IPS-NIHi7 (cell line): Measurements from ENCODE around the gene UXT.
"Not testable (repeated sequence)": the region's sequence is repeated elsewhere in the genome, so short reads cannot be mapped to it uniquely, and the experiment has no call there.

Experiments
- DNase-seq: peaks from one replicate; pipeline ENCODE4 v3.0.0; 2012; ENCODE audit warnings: mixed read lengths; ENCODE audit errors: extremely low spot score

UXT gene, protein sequence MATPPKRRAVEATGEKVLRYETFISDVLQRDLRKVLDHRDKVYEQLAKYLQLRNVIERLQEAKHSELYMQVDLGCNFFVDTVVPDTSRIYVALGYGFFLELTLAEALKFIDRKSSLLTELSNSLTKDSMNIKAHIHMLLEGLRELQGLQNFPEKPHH

DNA sequence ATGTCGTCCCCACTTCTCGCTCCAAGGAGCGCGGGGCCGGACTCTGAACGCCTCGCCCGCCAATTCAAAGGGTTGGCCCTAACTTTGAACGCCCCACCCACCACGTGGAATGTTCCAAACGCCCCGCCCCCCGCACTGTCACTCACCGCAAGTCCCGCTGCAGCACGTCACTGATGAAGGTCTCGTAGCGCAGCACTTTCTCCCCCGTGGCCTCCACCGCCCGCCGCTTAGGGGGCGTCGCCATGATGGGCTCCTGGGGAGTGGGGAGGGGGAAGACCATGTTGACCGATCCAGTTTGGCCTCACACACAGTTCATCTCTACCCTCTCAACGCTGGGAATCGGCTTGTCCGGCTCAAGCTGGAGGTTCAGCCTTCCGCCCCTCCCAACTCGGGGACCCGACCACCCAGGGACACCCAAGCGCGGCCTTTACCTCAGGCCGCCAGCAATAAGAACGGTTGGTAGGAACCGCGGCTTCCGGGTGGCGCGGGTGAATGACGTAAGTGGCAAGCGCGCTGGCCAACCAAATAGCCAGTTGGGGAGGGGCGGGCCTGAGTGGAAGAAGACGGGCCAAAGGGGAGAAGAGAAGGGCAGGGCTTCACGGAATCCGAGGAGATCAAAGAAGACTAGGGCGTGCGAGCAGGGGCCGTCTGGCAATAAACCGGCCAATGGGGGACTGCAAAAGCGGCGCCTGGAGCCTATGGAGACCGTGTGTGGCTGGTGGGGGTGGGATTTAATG lies at the start of gene UXT:
TSS of gene UXT (minus strand) at position 497 of the 737 bp plus-strand sequence. CDS start at position 244, 253 bp downstream.
- peak; percentile 85 for DNase-seq

DNA sequence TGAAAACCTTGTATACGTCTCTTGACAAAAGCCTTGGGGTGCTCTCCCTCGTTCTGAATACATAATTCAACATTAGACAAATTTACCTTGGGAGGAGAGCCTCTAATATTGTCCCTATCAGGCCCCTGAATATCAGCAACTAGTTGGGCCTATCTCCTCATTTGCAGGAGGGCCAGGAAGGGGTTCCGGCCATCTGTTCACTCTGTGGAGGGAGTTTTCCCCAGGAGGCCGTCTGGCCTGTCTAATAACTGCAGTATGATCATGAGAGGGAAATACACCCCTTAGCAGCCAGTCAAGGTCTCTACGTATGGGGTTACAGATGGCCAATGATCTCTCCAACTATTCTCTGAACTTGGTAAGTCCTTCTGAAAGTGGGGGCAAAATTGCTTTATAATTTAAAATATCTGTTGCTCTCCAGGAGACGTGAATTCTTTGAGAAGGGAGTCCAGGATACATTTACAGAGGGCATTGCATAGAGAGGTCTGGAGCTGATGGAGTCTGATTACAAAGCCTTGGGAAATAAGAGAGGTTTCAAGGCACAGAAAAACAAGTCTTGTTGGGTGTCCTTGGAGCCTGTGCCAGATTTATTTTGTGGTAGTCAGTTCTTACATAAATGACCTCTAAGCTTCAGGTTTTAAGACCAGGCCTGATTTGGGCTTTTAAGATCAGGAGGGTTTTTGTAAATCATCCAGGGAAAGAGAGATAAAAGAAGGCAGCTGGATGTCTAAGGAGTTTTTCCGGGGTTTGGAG lies 48.2 kb upstream of the UXT start:
- DNase-seq, result no peak

DNA sequence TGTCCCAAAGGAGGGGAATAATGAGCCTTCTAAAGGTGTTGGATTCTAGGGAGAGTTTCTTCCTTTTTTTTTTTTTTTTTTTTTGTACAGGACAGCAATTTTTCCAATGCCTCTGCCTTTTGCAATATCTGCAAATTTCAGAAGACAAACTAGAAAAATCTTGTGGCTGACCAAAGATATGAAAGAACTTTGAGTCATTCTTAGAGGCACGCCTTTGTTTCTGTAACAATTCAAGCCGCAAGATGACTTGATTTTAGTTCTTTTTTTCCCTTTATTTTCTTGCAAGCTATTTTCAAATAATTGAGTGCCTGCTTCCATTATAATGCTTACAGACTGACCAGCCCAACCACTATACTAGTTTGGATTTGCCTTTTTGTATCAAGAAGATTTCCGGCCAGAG lies 47.6 kb upstream of the UXT start:
- no peak for DNase-seq

DNA sequence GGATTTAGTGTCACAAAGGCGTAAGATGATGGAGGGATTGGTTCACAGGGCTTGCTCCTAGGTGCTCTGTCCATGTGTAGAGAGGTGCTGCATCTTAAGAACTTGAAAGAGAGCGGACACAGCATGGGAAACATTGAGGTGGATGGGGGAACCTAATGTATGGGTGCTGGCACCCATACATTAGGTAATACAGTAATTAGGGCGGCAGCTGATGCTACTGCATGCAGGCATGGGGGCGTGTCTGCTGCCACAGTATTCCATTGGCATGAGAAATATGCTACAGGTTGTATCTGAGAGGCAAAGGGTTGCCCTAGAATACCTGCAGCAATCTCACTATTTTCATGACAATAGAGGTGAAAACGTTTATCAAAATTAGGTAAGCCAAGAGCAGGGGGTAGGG lies 45.8 kb upstream of the UXT start:
- no peak for DNase-seq

DNA sequence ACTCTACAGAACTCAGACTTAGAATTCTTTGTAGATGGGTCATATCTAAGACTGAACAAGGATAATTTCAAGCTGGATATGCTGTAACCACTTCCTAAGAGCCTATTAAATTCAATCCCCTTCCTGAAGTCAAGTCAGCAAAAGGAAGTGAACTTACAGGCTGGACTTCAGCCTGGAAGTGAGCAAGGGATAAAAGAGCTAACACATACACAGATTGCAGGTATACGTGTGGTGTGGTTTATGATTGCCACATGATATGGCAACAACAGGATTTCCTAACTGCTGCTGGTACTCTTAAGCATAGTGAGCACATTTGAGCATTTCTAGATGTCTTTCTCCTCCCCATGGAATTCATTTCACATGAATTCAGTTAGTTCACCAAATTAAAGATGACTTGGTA lies 38.2 kb upstream of the UXT start:
- no peak for DNase-seq

DNA sequence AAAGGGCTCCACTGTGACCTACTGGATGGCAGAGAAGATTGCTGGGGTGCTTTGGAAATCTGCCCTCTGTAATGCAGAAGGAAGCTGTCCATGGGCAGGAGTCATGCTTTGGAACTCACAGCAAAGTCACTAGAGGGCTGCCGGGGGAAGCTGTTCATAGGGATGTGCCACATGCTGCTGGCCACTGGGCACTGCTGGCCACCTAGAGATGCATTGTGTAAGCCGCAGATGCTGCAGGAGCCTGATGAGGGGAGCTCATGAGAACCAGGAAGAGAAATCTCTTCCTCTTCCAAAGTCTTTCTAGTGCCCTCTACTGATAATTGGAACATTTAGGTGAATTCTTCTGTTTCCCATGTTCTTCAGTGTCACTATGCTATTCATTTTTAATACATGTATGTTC lies 31.2 kb upstream of the UXT start:
- no peak for DNase-seq

DNA sequence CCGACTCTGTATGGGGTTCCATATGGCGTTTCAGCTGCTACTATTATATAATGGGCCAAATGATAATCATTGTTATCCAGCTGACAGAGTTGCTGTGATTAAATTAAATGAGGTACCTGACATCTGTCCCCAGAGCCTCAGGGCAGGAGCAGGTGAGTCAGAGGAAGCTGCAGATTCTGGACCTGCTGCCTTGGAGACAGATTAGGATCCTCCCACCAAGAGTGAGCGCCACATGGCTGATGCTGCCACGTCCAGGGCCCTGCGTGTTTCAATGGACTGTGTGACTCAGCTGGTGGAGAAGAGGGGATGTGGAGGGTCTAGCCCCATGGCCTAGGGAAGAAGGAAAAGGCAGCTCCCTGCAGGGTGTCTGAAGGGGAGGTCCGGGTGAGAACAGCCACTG lies 28.3 kb upstream of the UXT start:
- peak; percentile 15 for DNase-seq

DNA sequence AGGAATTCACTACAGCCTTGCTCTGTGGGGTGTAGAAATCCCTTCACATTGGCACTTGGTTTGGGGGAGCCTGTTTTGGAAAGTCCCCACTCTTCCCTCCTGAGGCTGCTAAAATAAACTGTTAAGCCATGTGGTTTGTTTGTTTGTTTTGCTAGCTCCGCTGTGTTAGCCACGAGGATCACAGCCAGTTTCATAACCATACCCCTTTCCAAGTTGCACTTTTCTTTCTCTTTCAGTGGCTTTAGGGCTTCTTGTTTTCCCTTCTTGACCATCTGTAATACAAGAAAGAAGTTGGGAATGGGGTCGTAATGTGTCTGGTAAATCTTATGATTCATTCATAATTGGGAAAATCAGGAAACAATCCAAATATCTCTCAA lies 24.8 kb upstream of the UXT start:
- no peak for DNase-seq

DNA sequence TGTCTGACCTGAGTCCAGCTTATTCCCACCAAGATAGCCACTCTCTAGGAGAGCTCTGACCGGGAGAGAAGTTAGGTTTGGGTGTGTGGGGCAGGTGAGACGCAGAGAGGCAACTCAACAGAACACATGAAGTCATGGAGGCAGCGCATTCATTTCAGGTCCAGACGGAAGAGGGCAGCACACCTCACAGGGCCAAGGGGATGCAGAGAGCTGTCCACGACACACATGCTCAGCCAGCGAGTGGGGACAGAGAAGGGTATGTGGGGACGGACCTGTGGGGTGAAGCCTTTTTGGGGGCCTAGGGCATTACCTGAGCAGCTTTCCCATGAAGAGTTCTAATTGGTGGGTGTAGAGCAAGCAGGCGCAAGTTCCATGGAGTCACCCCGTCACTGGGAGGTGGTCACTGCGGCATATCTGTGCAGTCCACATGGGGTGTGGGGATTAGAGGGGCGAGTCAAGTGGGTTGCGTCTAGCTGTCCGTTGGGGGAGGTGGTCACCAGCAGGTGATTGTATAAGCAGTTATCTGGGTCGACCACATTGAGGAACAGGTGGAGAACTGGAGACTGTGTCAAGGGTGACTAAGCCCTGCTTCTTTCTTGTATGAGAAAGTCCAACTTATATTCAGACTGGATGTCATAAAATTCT lies 24.3 kb upstream of the UXT start:
- no peak for DNase-seq

DNA sequence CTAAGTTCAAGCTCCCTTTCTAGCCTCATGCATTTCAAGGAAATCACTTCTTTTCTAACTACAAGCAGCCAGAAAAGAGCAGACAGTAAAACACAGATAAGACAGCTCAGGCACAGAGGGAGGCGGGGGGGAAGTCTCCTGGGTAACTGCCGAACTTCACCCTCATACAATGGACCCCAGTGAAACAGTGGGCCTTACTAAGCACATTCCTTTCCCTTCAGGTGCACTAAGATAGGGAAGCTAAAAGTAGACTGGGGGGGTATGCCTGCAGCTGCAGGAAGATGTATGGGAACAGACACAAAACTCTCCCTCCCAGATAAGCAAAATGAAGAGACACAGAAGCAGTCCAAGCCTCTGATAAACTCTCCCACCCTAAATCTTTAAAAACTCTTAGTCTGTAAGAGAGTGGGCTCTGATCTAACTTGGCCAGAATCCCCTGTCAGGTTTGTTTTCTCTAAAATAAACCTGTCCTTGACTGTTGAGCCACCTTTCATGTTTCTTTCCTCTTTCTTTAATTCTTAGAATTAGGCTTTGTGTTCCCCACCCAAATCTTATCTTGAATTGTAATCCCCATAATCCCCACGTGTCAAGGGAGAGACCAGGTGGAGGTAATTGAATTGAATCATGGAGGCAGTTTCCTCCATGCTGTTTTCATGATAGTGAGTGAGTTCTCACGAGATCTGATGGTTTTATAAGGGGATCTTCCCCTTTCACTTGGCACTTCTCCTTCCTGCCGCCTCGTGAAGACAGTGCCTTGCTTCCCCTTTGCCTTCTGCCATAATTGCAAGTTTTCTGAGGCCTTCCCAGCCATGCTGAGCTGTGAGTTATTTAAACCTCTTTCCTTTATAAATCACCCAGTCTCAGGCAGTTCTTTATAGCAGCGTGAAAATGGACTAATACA lies 17.2 kb upstream of the UXT start:
- DNase-seq, result not testable (repeated sequence)

DNA sequence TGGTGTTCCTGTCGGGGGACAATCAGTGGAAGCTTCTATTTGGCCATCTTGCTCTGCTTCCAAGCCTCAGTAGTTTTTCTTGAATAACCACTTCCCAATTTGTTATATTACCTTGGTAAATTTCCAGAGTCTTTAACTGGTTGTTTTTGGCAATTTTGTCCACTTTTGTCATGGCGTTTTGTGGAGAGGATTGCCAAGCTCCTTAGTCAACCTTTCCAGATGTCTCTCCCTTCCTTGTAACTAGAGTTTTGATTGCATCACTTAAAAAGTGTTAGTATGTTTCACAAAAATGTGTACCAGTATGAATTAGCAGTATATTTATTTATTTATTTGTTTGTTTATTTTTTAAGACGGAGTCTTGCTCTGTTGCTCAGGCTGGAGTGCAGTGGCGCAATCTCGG lies 15.8 kb upstream of the UXT start:
- no peak for DNase-seq

DNA sequence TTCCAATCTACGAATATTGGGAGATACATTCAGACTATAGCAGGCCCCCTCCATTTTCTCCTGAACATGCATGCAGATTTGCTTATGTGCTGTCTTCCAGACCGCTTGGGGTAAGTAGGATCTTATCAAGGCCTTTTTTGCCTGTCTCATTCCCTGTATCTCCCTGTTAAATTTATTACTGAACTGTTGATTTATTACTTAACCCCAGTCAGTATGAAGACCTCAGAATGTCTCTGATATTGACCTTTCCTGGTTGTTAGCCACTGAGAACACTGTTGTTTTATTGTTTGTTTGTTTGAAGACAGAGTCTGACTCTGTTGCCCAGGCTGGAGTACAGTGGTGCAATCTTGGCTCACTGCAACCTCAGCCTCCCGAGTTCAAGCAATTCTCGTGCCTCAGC lies 6.8 kb upstream of the UXT start:
- not testable (repeated sequence) for DNase-seq

DNA sequence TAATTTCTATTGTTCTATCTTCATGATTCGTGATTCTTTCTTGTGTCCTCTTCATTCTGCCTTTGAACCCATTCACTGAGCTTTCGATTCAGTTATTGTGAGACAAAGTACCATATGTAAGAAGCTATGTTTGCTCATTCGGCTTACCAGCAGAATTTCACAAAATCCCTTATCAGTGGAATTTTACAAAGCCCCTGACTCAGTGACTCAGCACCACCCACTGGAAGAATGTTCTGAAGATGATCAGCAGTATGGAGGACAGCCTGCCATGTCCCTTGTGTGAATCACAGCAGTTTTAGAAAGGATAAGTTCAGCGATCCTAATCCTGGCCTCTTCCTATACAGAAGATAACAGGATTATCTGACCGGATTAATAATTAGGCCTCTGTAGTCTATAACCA lies 5.8 kb upstream of the UXT start:
- no peak for DNase-seq

DNA sequence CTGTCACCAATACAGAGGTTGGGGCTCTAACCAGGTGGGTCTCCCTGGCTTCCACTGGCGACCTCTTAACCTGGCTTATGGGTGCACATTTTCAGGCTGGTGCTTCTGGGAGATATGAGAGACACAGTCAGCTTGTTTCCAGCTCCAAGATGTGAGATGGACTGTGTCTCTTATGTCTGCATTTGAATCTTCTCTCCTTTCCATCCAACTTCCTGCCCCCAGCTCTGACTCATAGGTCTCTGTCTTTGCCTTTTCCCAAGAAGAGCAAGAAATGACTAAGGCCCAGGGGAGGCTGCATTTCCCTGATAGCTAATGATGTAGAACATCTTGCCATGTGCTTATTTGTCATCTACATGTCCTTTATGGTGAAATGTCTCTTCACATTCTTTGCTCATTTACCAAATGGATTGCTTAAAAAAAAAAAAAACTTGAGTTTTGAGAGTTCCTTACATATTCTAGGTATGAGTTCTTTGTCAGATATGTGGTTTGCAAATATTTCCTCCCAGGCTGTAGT lies 3.2 kb upstream of the UXT start:
- no peak for DNase-seq

DNA sequence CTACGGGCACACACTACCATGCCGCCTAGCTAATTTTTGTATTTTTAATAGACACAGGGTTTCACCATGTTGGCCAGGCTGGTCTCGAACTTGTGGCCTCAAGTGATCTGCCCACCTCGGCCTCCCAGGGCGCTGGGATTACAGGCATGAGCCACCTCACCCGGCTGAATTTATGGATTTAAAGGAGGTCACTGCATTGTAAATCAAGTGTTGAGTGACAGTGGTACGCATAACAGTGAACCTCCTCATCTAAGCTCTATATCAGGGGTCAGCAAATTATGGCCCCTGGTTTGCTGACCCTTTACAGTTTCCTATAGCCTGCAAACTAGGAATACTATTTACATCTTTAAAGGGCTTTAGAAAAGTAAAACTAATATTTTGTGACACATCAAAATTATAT lies 2.6 kb upstream of the UXT start:
- no peak for DNase-seq

DNA sequence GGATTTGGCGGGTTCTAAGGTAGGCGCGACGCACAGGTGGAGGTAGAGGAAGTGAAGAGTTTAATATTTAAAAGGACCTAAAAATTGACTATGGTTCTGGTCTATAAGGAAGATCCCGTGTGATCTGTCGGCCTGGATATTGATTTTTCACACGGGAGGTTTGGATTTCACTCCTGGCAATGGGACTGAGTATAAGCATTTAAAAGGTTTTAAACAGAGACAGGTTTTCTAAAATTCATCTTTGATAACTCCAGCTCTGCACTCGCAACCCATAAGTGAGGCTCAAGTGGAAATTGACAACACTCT lies 394 bp upstream of the UXT start:
- DNase-seq, result no peak

DNA sequence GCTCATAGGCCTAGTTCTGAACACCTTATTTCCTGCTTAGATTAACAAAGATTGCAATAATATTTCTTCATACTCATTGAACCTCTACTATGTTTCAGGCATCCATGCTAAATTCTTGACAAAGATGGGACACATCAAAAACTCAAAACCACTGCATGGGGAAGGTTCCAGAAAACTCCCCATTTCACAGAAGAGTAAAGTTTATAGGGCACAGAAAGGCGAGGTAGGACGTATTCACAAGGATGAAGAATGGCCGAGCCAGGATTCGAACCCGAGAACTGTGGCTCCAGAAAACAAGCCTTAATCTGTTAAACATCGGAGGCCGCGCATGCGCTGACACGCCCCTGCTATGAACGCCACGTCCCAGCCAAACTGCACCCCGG lies 688 bp downstream of the UXT start:
- DNase-seq, result no peak

DNA sequence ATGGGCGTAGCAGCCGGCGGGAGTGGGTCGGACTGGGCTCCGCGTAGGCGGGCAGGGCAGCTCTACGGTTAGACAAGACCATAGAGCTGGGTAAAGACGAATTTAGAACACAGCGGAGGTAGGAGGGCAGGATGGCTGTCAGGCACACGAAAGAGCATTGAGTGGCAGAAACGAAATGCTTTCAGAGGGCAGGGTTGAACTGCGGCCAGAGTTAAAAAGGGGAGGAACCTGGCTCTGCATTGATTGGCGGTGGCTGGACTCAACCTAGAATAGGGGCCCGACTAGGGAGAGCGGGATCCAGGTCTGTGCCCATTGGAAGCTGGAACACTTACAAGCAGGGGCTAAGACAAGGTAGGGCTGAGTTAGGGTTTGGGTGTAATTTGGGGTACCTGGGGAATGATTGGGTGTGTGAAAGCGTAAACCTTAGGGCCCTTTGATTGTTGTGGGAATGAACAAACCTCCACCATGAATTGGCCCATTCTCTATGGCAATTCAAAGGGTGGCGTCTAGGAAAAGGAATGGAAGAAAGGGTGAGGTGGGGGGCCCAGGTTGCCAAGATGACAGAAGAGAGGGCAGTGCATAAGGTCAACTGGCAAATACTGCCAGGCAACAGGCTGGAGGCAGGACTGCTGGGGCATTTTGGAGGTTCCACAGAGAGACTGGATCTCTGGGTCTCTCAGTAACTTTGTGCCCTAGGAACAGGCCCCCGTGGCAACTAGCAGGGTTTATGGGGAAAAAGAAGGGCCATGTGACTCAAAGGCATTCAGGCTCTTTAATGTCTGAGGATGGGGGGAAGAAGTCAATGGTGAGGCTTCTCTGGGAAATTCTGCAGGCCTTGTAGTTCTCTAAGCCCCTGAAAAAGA lies 7.7 kb downstream of the UXT start:
- DNase-seq, result no peak

DNA sequence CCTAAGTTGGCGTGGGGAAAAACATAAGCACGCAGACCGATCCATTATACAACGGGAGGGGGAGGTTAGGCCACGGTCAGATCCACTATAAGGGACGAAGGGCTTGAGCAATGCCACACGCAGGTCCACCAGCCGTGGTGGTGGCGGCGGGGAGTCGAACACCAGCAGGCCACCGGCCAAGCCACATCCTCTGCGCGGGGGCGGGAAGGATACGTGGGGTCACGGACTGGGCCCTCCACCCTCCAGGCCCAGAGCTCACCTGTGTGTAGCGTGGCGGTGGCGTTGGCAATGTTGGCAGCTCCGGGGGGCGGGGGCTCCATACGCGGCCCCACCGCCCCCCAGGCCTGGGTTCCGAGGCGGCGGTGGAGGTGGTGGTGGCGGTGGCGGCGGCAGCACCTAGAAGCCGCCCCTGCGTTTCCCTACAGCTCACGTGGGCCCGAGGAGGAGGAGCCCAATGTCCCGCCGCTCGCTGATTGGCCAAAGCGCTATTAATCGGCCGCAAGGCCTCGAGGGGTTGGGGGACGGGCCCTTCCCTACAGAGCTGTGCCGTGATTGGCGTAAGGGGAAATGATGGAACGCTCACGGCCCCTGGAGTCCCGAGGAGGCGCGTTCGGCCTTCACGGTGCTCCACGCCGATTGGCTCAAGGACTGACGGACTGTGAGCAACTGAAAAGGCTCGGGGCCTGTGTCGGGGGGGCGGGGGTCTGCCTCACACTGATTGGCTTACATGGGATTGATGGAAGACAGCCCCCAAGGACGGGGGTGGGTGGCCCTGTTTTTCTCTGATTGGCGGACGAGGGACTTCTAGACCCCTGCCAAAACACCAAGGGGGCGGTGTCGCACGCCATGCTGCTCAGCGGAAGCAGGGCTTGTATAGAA lies 8.6 kb downstream of the UXT start, which contains the start of gene ELK1:
TSS of gene ELK1 (minus strand) at position 400 of the 879 bp plus-strand sequence. CDS start 9,122 bp downstream, outside the sequence.
- peak; percentile 86 for DNase-seq

DNA sequence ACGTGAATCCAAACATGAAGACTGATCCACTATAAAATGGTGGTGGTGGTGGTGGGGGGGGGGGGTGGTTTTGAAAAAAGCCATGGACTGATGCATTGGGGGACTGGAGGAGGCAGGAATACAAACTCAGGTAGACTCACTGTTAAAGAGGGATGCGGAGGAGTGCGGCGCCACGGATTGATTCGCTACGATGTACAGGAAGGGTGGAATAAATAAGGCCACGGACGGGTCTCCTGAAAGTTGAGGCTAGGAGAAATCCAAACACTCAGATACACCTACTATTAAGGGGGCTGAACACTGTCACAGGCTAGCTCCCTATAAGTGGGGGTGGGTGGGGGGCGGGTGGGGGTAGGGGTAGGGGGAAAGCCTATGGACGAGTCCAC lies 9.2 kb downstream of the UXT start:
- DNase-seq, result no peak
